Measurements from ENCODE around the gene VGLL3.
"Not testable (repeated sequence)": the region's sequence is repeated elsewhere in the genome, so short reads cannot be mapped to it uniquely, and the experiment has no call there.

Gene VGLL3, protein sequence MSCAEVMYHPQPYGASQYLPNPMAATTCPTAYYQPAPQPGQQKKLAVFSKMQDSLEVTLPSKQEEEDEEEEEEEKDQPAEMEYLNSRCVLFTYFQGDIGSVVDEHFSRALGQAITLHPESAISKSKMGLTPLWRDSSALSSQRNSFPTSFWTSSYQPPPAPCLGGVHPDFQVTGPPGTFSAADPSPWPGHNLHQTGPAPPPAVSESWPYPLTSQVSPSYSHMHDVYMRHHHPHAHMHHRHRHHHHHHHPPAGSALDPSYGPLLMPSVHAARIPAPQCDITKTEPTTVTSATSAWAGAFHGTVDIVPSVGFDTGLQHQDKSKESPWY

DNA sequence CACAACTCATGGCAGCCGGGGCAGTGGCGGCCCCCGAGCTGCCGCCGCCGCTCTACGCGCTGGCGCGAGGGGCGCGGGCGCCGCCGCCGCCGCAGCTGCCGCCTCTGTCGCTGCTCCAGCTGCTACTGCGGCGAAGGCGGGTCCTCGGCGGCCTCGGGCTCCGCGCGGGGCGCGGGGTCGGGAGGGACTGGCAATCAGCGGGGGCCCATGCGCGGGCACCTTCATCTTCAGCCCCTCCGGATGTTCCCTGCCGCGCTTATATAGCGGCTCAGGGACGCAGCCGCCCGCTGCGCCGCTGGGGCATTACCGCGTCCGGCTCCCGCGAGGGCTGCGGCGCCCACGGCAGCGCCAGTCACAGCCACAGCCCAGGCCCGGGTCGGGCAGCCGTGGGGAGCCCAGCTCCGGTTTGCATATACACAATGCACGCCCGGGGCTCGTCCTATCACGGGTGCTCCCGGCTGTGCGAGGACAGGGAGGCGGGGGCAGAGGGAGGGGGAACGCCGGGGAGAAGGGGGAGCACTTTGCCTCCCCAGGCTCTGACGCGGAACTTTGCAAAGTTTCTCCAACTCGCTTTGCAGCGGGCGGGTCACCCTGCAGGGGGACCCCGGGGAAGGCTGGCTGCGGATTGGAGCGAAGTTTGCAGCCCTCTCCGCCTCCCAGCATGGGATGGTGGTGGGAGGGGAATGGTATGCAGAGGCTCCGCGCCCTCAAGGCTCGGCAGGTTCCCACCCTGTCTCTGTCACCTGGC, at the start of gene VGLL3:
TSS of gene VGLL3 (minus strand) at position 416 of the 748 bp plus-strand sequence. CDS start at position 10, 406 bp downstream.
- peak; percentile 18 for DNase-seq (ENCODE audit: low spot score)

DNA sequence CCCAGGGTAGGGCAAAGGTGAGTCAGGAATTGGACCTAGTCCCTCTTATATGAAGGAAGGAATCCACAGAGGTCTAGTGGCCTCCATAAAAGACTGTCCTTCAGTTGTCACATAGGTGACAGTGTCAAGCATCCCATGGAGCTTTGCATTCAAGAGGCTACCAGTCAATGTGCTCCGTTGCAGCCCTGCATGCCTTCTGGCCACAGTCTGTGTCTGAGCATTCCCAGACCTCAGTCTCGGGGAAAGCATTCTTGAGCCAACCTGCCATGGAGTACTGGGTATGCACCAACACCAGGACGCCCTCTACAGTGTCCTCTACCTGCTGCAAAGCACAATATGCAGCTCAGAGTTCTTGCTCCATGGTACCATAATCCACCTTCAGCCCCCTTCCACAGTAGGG, 46.7 kb upstream of the VGLL3 start:
- DNase-seq (ENCODE audit: low spot score) = no peak

- DNase-seq (ENCODE audit: low spot score) = no peak
Observed at GRCh38 chr3:87036671-87037070, 45.7 kb upstream of the VGLL3 start.

DNA sequence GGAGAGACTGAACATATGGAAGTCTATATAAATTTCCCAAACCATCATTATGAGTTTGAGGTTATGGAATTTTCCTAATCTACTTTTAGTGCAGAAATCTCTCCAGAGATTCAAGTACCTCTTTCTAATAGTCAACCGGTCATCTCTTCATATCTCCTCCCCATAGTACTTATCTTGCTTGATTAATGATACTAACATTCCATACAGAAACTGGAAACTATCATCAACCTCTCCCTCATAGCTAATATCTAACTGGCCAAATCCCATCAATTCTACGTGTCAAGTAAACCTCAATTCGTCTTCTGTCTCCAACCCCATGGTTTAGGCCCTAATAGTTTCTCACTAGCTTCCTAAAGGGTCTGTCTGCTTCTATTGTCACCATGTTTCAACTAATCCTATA, 44.4 kb upstream of the VGLL3 start:
- DNase-seq (ENCODE audit: low spot score) = no peak

DNA sequence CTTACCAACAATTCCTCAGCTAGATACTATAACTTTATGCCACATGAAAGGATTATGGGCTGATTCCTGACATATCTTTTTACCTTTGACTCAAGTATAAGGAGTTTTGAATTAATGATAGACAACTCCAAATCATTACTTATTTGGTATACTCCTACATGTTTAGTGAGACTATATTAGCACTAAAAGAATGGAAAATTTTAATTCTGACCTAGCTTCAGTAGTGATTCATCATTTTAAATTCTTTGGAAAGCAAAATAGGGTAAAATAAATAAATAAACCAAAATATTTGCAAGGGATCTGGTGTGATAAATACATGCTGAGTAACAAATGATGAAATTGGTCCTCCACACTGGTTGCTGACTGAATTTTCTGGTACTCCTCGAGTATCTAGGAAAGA, 42.3 kb upstream of the VGLL3 start:
- DNase-seq (ENCODE audit: low spot score) = no peak

- DNase-seq (ENCODE audit: low spot score) = no peak
Observed at GRCh38 chr3:87025661-87026645, 35.0 kb upstream of the VGLL3 start.

DNA sequence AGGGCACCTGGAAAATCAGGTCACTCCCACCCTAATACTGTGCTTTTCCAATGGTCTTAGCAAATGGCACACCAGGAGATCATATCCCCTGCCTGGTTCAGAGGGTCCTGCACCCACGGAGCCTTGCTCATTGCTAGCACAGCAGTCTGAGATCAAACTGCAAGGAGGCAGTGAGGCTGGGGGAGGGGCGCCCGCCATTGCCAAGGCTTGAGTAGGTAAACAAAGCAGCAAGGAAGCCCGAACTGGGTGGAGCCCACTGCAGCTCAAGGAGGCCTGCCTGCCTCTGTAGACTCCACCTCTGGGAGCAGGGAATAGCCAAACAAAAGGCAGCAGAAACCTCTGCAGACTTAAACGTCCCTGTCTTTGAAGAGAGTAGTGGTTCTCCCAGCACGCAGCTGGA, 26.4 kb upstream of the VGLL3 start:
- not testable (repeated sequence) for DNase-seq (ENCODE audit: low spot score)

GRCh38 chr3:87009271-87009670, 18.3 kb upstream of the VGLL3 start:
- no peak for DNase-seq (ENCODE audit: low spot score)

GRCh38 chr3:87006844-87007439, 16.0 kb upstream of the VGLL3 start:
- no peak for DNase-seq (ENCODE audit: low spot score)

GRCh38 chr3:87004883-87005282, 13.9 kb upstream of the VGLL3 start:
- DNase-seq (ENCODE audit: low spot score) = no peak

DNA sequence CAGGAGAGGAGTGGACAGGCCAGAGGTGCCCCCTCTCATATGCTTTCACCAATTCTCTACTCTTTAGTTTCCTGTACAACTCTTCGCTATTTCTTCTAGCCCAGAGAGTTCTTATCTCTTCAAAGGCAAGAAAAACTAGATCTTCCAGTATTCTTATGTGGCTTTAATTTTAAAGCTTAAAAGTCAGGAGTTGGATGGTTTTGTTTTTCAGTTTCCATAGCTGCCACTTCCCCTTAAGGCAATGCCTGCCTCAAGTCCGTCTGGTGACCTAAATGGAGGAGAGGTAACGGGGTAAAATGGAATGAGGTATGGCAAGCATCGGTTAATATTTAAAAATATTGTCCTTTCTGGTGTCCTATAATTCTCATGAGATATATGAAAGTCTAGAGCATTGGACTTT, 11.4 kb upstream of the VGLL3 start:
- no peak for DNase-seq (ENCODE audit: low spot score)

DNA sequence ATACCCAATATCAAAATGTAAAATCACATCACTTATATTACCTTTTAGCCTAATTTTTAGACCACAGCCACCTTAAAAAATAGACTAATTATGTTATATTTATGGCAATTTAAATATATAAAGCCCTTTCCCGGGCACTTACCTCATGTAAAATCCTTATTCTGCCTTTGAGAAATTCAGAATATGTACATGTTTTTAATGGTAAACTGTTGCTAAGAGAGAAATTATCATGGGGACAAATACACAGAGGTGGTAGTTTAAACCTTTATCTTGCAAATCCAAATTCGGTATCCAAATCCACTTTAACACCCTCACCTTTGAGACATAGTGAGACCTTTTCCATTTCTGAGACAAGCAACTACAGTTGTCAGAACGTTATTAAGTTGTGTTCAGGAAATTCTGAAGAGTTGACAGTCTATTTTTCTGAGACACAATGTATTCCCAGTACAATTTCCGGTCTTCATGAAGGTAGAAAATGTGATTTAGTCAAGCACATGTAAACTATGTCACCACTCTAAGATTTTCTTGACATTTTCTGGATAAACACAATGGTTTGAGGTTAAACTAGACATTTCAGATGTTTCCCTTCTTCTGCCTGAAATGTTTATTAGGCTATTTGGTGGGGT, 10.6 kb upstream of the VGLL3 start:
- no peak for DNase-seq (ENCODE audit: low spot score)

- DNase-seq (ENCODE audit: low spot score) = no peak
Observed at GRCh38 chr3:87000940-87001339, 10.0 kb upstream of the VGLL3 start.

GRCh38 chr3:86998569-86998968, 7.6 kb upstream of the VGLL3 start:
- no peak for DNase-seq (ENCODE audit: low spot score)

GRCh38 chr3:86996261-86996955, 5.5 kb upstream of the VGLL3 start:
- DNase-seq (ENCODE audit: low spot score) = no peak

GRCh38 chr3:86995537-86995936, 4.6 kb upstream of the VGLL3 start:
- peak; percentile 57 for DNase-seq (ENCODE audit: low spot score)

DNA sequence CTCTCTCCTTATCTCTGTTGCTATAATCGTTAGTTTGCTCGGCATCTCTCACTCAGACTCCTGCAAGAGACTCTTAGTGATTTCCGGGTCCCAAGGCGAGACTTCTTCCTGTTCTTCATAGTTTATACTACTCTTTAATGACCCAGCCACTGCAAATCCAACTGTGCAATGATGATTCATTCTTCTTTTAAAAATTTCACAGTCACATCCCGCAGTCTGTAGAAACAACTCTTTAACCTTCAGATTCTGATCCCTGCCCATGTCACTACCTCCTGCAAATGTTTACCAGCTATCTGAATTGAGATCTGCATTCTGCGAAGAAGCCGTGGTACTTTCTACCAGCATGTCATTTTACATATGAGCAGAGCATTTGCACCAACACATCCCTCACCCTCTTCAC, 2.8 kb upstream of the VGLL3 start:
- DNase-seq (ENCODE audit: low spot score) = no peak

DNA sequence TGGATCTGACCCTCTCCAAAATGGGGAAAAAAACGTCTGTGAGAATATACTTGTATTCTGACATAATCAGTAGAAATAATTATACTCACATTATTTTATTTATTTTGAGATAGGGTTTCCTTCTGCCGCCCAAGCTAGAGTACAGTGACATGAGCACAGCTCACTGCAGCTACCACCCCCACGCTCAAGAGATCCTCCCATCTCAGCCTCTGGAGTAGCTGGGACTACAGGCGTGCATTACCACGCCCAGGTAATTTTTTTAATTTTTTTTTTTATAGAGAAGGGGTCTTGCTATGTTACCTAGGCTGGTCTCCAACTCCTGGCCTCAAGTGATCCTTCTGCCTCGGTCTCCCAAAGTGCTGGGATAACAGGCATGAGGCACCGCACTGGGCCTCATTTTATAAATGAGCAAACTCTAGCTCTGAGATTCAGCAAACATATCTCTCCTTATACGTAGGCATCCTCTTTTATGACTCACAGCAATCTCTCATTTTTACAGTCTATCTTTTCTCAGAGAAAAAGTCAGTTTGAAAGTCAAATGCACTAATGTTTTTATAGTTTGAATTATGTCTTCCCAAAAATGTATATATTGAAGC, 989 bp upstream of the VGLL3 start:
- DNase-seq (ENCODE audit: low spot score) = no peak

GRCh38 chr3:86991482-86991815, 500 bp upstream of the VGLL3 start:
- no peak for DNase-seq (ENCODE audit: low spot score)

DNA sequence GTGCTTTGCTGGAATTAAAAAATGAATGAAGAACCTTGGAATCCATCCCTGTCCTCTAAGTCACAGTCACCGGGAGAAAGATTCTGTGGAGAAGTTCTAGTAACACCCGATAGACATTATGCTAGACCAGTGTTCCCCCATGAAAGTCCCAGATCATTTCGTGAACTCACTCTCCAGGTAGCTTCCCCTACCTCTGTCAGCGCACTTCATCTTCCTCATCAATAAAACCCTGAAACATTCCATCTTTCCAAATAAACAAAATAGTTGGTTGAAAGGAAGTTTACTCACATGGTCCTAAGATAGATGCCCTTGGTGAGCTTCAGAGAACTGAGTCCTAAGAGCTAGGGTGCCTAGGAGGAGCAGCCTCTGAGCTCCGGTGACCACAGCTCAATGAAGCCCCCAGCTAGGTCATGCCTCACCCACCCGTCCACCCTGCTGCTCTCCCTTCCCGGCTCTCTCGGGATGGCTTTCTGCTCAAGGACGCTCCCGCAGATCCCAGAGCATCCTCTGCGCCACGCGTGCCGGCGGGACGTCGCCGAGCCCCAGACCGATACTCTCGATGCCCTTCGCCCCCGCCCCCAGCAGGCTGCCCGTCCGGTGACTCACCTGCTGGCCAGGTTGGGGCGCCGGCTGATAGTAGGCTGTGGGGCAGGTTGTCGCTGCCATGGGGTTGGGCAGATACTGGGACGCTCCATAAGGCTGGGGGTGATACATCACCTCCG, 776 bp downstream of the VGLL3 start:
- peak; percentile 63 for DNase-seq (ENCODE audit: low spot score)

Data from SW480 (cell line).